ENCODE data around the gene CALR3. TPM values are rescaled to one million over a fixed set of nuclear protein-coding genes. Genes with fewer than 3 reads are reported as not detected.
A peak's percentile ranks its signal among the peaks of the same experiment; 100 is the strongest.
"Not testable (repeated sequence)": the region's sequence is repeated elsewhere in the genome, so short reads cannot be mapped to it uniquely, and the experiment has no call there.

The CALR3 gene
- total and polyA plus RNA-seq, 10 of the 15 experiments (the other 5 are each of a cell fraction or from before 2014, with no cell fraction given), result 0.05 to 0.45 (median 0.12) TPM; not detected in 2

DNA sequence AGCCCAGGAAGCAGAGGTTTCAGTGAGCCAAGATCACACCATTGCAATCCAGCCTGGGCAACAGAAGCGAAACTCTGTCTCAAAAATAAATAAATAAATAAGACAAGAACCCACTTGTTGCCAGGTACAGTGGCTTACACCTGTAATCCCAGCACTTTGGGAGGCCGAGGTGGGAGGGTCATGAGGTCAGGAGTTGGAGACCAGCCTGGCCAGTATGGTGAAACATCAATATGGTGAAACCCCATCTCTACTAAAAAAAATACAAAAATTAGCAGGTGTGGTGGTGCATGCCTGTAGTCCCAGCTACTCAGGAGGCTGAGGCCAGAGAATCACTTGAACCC is 23.4 kb downstream of the CALR3 start:
- in situ Hi-C loops (cut with MboI); intact Hi-C loops (cut with micrococcal nuclease; ENCODE audit: unreplicated experiment); RAD21 ChIA-PET (ENCODE audit: unreplicated experiment); CTCF ChIA-PET; H3K4me1 ChIP-seq (ENCODE audit: control insufficient read depth, insufficient read depth, low read length); BruUV-seq (replicated peaks); DNase-seq (ENCODE audit: low read depth, low spot score); H3K36me3 ChIP-seq (ENCODE audit: control insufficient read depth in 2 of 2, insufficient read depth in 2 of 2, low read length in 1 of 2); H3K9me3 ChIP-seq (replicated peaks; ENCODE audit: control insufficient read depth, insufficient read depth, low read length); H3K27me3 ChIP-seq (replicated peaks in 1 of 2; ENCODE audit: control insufficient read depth in 2 of 2, insufficient read depth in 2 of 2, low read length in 1 of 2); H4K20me1 ChIP-seq (ENCODE audit: control insufficient read depth, insufficient read depth); ATAC-seq; FAIRE-seq: not testable (repeated sequence)
- SMC1A ChIA-PET (ENCODE audit: uncharacterized antibody, unreplicated experiment), result interaction anchor here (1.0 kb wide), 1 partner anchor 12 kb away, joined by 3 read pairs; no protein-coding TSS in a partner anchor
- peak overlapping the region; percentile 72 for H3K4me3 ChIP-seq
- 0 out of 2 replicates have a peak, but pooled peaks have one; percentile 3 for TF ChIP-seq MLLT1 (IDR thresholded peaks at IDR 0.05)
- POLR2A ChIA-PET, result interaction anchor here (0.6 kb wide), 3 partner anchors 8 to 21 kb away, joined by 3 to 4 read pairs (median 3); no protein-coding TSS in a partner anchor
- H3K79me2 ChIP-seq (ENCODE audit: control insufficient read depth, insufficient read depth, low read length), result peaks cover 40% of the 10 kb centered on the region
- H3K9ac ChIP-seq (ENCODE audit: control insufficient read depth, insufficient read depth, low read length), result peak overlapping the region; percentile 77; the same call in 1 of the 2 replicates
- peak overlapping the region; percentile 95 for H3K4me2 ChIP-seq (ENCODE audit: control insufficient read depth, insufficient read depth)
- H2AFZ ChIP-seq (ENCODE audit: control insufficient read depth, low read depth, low read length), result peak overlapping the region; percentile 92; the same call in 1 of the 2 replicates
- peak overlapping the region; percentile 66 for H3K27ac ChIP-seq (ENCODE audit: control insufficient read depth, insufficient read depth)
- 47% methylated on average over 2 of the region's 2 CpGs for WGBS (ENCODE audit: insufficient coverage, insufficient replicate concordance, low lambda C conversion rate, missing lambda C conversion rate)

- Histone ChIP-seq H4K20me1 (ENCODE audit: control insufficient read depth, insufficient read depth) (peaks cover 4% of the 10 kb centered on the region; the same call in 1 of the 2 replicates), H3K4me3 (peak overlapping the region; percentile 76), H3K27ac (ENCODE audit: control insufficient read depth, insufficient read depth) (peak overlapping the region; percentile 75), H3K4me1 (ENCODE audit: control insufficient read depth, insufficient read depth, low read length) (peaks cover 8% of the 10 kb centered on the region; the same call in 1 of the 2 replicates), H3K79me2 (ENCODE audit: control insufficient read depth, insufficient read depth, low read length) (peaks cover 50% of the 10 kb centered on the region), H3K4me2 (ENCODE audit: control insufficient read depth, insufficient read depth) (peak overlapping the region; percentile 99), H3K9me3 (replicated peaks; ENCODE audit: control insufficient read depth, insufficient read depth, low read length) (no peaks in the 10 kb centered on the region; the same call in 2 of the 3 replicates), H3K9ac (ENCODE audit: control insufficient read depth, insufficient read depth, low read length) (peak overlapping the region; percentile 80), H2AFZ (ENCODE audit: control insufficient read depth, low read depth, low read length) (peak overlapping the region; percentile 1; the same call in 1 of the 2 replicates), H3K27me3 (replicated peaks in 1 of 2; ENCODE audit: control insufficient read depth in 2 of 2, insufficient read depth in 2 of 2, low read length in 1 of 2) (no peaks in the 10 kb centered on the region), H3K36me3 (ENCODE audit: control insufficient read depth in 2 of 2, insufficient read depth in 2 of 2, low read length in 1 of 2) (no peaks in the 10 kb centered on the region; a peak in 1 of 4 replicates)
- intact Hi-C loops (cut with micrococcal nuclease; ENCODE audit: unreplicated experiment), result no loop called here
- SMC1A ChIA-PET (ENCODE audit: uncharacterized antibody, unreplicated experiment), result interaction anchor here (0.6 to 2.0 kb wide), 8 partner anchors 16 to 580 kb away, joined by 3 to 8 read pairs (median 4); no protein-coding TSS in a partner anchor
- in situ Hi-C loops (cut with MboI), result no loop called here
- RAD21 ChIA-PET (ENCODE audit: unreplicated experiment), result interaction anchor here (0.9 to 1.2 kb wide), 2 partner anchors 21 to 24 kb away, joined by 3 to 4 read pairs; no protein-coding TSS in a partner anchor
- FAIRE-seq (peak; percentile 18), DNase-seq (ENCODE audit: low read depth, low spot score) (no peak), ATAC-seq (peak; percentile 43)
- BruUV-seq (replicated peaks), result TSS peak; percentile 68
- 3% methylated on average over 37 of the region's 67 CpGs for WGBS (ENCODE audit: insufficient coverage, insufficient replicate concordance, low lambda C conversion rate, missing lambda C conversion rate)
- POLR2A ChIA-PET, result interaction anchor here (0.6 to 1.6 kb wide), 3 partner anchors 14 to 233 kb away, joined by 3 to 4 read pairs (median 3); no protein-coding TSS in a partner anchor
- CTCF ChIA-PET, result interaction anchor here (1.2 kb wide), 1 partner anchor 27 kb away, joined by 6 read pairs; no protein-coding TSS in a partner anchor
- TF ChIP-seq BACH1 (IDR thresholded peaks at IDR 0.05; ENCODE audit: borderline replicate concordance) (peak; percentile 37; the same call in 1 of the 2 replicates), KLF5 (IDR thresholded peaks at IDR 0.05; ENCODE audit: partially characterized antibody) (no peak), FOXM1 (IDR thresholded peaks at IDR 0.05; ENCODE audit: low read depth, low read length) (no peak), SMARCA5 (IDR thresholded peaks at IDR 0.05) (0 out of 2 replicates have a peak, but pooled peaks have one; percentile 22), CBFB (IDR thresholded peaks at IDR 0.05; ENCODE audit: low read depth) (no peak), RFX5 (IDR thresholded peaks at IDR 0.05; ENCODE audit: low read depth, low read length) (no peak)
- TF ChIP-seq, protein P1, sequence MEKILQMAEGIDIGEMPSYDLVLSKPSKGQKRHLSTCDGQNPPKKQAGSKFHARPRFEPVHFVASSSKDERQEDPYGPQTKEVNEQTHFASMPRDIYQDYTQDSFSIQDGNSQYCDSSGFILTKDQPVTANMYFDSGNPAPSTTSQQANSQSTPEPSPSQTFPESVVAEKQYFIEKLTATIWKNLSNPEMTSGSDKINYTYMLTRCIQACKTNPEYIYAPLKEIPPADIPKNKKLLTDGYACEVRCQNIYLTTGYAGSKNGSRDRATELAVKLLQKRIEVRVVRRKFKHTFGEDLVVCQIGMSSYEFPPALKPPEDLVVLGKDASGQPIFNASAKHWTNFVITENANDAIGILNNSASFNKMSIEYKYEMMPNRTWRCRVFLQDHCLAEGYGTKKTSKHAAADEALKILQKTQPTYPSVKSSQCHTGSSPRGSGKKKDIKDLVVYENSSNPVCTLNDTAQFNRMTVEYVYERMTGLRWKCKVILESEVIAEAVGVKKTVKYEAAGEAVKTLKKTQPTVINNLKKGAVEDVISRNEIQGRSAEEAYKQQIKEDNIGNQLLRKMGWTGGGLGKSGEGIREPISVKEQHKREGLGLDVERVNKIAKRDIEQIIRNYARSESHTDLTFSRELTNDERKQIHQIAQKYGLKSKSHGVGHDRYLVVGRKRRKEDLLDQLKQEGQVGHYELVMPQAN (conservative IDR thresholded peaks at IDR 0.05), result 0 out of 2 replicates have a peak, but pooled peaks have one; percentile 55
Observed at GRCh38 chr19:16470911-16471811, 24.8 kb downstream of the CALR3 start.

Data from GM12878 (cell line).